ENCODE data around the gene GH1. TPM values are rescaled to one million over a fixed set of nuclear protein-coding genes. Genes with fewer than 3 reads are reported as not detected.
A peak's percentile ranks its signal among the peaks of the same experiment; 100 is the strongest.
"Not testable (repeated sequence)": the region's sequence is repeated elsewhere in the genome, so short reads cannot be mapped to it uniquely, and the experiment has no call there.

The GH1 gene
- total RNA-seq, 1 experiment from 2014 or later = not detected

DNA sequence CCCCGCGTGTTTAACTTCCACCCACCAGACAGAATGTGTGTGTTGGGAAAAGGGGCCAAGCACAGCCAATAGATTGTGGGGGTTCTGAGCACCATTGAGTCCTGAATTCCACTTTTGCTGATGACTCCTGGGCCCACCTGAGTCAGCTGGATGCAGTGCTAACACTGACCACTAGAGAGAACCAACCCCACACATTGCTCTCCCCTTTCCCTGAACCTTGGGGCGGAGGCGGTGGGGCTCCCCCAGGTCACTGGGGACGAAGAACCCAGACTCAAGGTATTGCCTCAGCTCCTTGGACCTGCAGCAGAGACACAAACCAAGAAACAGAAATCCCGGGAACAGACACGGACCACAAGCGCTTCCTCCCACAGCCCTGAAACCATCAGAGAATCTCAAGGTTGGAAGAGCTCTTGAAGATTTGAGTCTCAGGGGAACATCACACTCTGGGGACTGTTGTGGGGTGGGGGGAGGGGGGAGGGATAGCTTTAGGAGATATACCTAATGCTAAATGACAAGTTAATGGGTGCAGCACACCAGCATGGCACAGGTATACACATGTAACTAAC is 44.5 kb downstream of the GH1 start:
- H3K27ac ChIP-seq (ENCODE audit: low read length); H3K36me3 ChIP-seq (ENCODE audit: control insufficient read depth, insufficient read depth, low read length); intact Hi-C loops (cut with micrococcal nuclease; ENCODE audit: unreplicated experiment); in situ Hi-C loops (cut with HindIII; ENCODE audit: low pct_unique_long_range_greater_than_20kb, low sequenced_read_pairs); H3K27me3 ChIP-seq (ENCODE audit: control insufficient read depth, insufficient read depth, low read length); H3K4me1 ChIP-seq (ENCODE audit: control insufficient read depth, insufficient read depth, low read length); POLR2A ChIA-PET; DNase-seq (ENCODE audit: low read depth, low spot score); ATAC-seq; H3K4me3 ChIP-seq (ENCODE audit: low read depth in 2 of 2, low read length in 2 of 2); H3K9me3 ChIP-seq (ENCODE audit: control insufficient read depth, insufficient read depth, low read depth, low read length); BruUV-seq (replicated peaks): not testable (repeated sequence)
- TF ChIP-seq, protein P1, sequence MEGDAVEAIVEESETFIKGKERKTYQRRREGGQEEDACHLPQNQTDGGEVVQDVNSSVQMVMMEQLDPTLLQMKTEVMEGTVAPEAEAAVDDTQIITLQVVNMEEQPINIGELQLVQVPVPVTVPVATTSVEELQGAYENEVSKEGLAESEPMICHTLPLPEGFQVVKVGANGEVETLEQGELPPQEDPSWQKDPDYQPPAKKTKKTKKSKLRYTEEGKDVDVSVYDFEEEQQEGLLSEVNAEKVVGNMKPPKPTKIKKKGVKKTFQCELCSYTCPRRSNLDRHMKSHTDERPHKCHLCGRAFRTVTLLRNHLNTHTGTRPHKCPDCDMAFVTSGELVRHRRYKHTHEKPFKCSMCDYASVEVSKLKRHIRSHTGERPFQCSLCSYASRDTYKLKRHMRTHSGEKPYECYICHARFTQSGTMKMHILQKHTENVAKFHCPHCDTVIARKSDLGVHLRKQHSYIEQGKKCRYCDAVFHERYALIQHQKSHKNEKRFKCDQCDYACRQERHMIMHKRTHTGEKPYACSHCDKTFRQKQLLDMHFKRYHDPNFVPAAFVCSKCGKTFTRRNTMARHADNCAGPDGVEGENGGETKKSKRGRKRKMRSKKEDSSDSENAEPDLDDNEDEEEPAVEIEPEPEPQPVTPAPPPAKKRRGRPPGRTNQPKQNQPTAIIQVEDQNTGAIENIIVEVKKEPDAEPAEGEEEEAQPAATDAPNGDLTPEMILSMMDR (IDR thresholded peaks at IDR 0.05) = peak; percentile 10; the same call in 1 of the 2 replicates
- CTCF ChIA-PET = interaction anchor here (0.7 kb wide), 1 partner anchor 13 kb away, joined by 3 read pairs; no protein-coding TSS in a partner anchor

DNA sequence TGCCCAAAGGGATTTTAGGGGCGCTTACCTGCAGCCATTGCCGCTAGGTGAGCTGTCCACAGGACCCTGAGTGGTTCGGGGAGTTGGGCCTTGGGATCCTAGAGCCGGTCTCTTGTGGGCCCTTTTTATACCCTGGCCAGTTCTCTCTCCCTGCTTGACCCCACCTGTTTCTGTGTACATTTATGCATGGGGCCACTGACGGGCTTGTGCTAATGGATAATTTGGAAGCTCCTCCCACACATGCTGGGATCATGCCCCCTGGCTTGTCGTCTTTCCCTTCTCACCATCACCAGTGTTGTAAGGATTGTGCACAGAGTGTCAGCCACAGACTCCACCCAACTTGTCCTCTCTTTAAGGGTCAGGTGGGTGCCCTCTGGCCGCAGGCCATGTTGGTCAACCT is 45.1 kb downstream of the GH1 start, which contains the start of gene CSH2:
Gene CSH2 (minus strand): TSS at position 101 of the 400 bp plus-strand sequence. CDS start 63 bp downstream, at position 38.
- intact Hi-C loops (cut with micrococcal nuclease; ENCODE audit: unreplicated experiment); H3K4me3 ChIP-seq (ENCODE audit: low read depth in 2 of 2, low read length in 2 of 2); DNase-seq (ENCODE audit: low read depth, low spot score); in situ Hi-C loops (cut with HindIII; ENCODE audit: low pct_unique_long_range_greater_than_20kb, low sequenced_read_pairs); ATAC-seq; H3K27me3 ChIP-seq (ENCODE audit: control insufficient read depth, insufficient read depth, low read length); POLR2A ChIA-PET; CTCF ChIA-PET; H3K27ac ChIP-seq (ENCODE audit: low read length); BruUV-seq (replicated peaks); H3K36me3 ChIP-seq (ENCODE audit: control insufficient read depth, insufficient read depth, low read length); H3K9me3 ChIP-seq (ENCODE audit: control insufficient read depth, insufficient read depth, low read depth, low read length); H3K4me1 ChIP-seq (ENCODE audit: control insufficient read depth, insufficient read depth, low read length): not testable (repeated sequence)

DNA sequence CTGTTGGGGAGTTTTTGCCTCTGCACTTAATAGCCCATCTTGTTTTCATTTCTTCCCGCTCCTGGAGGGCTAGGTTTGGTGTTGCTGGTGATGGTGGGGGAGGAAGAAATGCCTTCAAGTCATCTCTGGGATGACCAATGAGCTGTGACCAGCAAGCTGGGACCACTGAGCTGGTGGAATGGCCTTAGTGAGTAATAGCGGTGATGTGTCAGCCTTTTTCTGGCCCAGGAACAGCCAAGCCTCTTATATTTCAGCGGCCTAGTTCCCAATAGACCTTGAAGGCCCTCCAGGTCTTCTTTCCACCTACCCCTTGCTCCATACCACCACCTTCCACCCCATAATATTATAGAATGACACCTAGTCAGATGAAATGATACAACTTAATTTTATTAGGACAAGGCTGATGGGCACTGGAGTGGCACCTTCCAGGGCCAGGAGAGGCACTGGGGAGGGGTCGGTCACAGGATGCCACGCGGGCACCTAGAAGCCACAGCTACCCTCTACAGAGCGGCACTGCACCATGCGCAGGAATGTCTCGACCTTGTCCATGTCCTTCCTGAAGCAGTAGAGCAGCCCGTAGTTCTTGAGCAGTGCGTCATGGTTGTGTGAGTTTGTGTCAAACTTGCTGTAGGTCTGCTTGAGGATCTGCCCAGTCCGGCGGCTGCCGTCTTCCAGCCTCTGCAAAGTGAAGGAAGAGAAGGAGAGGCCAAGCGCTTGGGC is 46.8 kb downstream of the GH1 start:
- DNase-seq (ENCODE audit: low read depth, low spot score); H3K4me1 ChIP-seq (ENCODE audit: control insufficient read depth, insufficient read depth, low read length); BruUV-seq (replicated peaks); H3K9me3 ChIP-seq (ENCODE audit: control insufficient read depth, insufficient read depth, low read depth, low read length); intact Hi-C loops (cut with micrococcal nuclease; ENCODE audit: unreplicated experiment); POLR2A ChIA-PET; CTCF ChIA-PET; in situ Hi-C loops (cut with HindIII; ENCODE audit: low pct_unique_long_range_greater_than_20kb, low sequenced_read_pairs); H3K27me3 ChIP-seq (ENCODE audit: control insufficient read depth, insufficient read depth, low read length); H3K4me3 ChIP-seq (ENCODE audit: low read depth in 2 of 2, low read length in 2 of 2); H3K27ac ChIP-seq (ENCODE audit: low read length); H3K36me3 ChIP-seq (ENCODE audit: control insufficient read depth, insufficient read depth, low read length); ATAC-seq: not testable (repeated sequence)

DNA sequence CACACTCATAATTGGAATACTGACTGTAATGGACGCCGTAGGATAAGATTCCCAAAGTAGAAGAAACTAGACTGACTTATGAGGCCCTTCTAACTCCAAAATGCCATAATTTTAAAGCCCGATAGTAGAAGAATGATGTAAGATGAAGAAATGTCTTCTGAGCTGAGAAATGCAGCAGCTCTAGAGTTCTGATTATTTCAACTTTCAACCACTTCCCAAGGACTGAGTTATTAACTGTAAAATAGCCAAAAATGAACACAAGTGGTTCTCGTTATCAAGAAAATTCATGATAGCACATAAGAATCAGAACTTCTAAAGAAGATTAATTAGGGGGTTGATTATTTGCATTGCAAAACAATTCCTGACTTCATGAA is 48.4 kb downstream of the GH1 start:
- H3K4me3 ChIP-seq (ENCODE audit: low read depth in 2 of 2, low read length in 2 of 2); H3K27me3 ChIP-seq (ENCODE audit: control insufficient read depth, insufficient read depth, low read length); H3K4me1 ChIP-seq (ENCODE audit: control insufficient read depth, insufficient read depth, low read length); BruUV-seq (replicated peaks); H3K9me3 ChIP-seq (ENCODE audit: control insufficient read depth, insufficient read depth, low read depth, low read length); H3K36me3 ChIP-seq (ENCODE audit: control insufficient read depth, insufficient read depth, low read length); ATAC-seq; intact Hi-C loops (cut with micrococcal nuclease; ENCODE audit: unreplicated experiment); POLR2A ChIA-PET; DNase-seq (ENCODE audit: low read depth, low spot score); in situ Hi-C loops (cut with HindIII; ENCODE audit: low pct_unique_long_range_greater_than_20kb, low sequenced_read_pairs); H3K27ac ChIP-seq (ENCODE audit: low read length): not testable (repeated sequence)
- CTCF ChIA-PET = interaction anchor here (0.5 to 0.9 kb wide), 2 partner anchors 104 to 251 kb away, joined by 3 read pairs; no protein-coding TSS in a partner anchor

Measured in Panc1 (cell line).